HG02588 (cell line): ENCODE results near the gene MIAT.
"Not testable (repeated sequence)": the region's sequence is repeated elsewhere in the genome, so short reads cannot be mapped to it uniquely, and the experiment has no call there.

Source experiments
- ATAC-seq: cut with Tn5 transposase; IDR thresholded peaks from one replicate; pipeline ENCODE4 v1.9.1; 2021; ENCODE audit warnings: mild to moderate bottlenecking, moderate library complexity; ENCODE audit not compliant: unreplicated experiment

The MIAT gene

GRCh38 chr22:26691377-26691716 is 34.0 kb downstream of the MIAT start:
- no peak for ATAC-seq

DNA sequence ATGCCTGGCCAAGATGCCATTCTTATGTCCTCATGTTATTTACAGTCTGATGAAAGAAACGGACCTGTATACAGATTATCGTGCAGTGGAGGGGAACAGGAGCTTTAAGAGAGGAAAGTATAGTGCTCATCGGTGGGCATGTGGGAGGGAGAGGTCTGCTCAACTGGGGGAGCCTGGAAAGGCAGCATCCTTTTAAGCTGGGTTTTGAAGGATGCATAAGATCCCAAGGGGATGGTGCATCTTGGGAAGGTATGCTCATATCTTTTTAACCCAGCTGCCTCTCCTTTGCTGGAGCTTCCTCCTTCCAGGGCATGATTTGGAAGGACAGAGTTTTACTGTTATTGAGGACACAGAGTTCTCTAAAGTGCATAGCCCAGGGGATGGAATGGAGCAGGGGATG is 34.8 kb downstream of the MIAT start:
- ATAC-seq, result no peak

DNA sequence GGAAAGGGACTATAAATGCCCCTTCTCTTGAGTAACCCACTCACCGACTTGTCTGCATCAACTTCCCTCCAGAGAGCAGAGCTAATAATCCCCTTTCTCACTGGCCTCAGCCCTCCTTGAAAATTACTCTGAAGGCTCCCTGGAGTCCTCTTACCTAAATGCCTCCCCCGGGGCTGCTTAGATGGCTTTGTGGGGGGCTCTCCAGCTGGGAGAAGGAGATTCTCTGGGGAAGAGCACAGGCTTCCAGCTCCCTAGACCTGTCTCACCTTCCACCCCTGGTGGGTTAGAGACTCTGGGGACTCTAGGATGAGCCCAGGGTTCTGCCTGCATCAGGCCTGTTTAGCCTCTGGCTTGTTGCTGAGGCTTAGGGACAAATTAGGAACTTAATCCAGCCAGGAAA is 39.8 kb downstream of the MIAT start:
- ATAC-seq, result no peak

DNA sequence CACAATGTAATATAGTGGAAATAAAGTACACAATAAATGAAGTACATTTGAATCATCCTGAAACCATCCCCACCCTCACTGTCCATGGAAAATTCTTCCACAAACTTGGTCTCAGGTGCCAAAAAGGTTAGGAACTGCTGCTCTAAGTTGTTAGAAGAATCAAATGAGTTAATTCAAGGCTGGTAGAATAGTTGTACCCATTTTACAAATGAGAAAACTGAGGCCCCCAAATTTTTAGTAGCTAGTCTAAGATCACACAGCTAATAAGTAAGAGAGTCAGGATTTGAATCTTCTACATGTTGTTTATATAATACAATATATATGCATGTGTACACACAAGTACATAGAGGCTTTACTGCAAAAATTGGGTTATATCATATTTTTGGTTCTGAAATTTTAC is 43.1 kb downstream of the MIAT start:
- no peak for ATAC-seq

DNA sequence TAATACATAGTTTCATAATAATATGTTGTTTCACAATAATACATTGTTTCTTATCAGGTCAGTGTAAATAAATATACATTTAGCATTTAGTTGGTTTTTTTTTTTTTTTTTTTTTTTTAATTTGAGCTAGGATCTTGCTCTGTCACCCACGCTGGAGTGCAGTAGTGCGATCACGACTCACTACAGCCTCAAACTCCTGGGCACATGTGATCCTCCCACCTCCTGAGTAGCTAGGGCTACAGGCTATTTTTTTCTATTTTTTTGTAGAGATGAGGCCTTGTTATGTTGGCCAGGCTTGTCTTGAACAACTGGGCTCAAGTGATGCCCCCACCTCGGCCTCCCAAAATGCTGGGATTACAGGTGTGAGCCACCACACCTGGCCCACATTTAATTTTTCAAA is 43.5 kb downstream of the MIAT start:
- no peak for ATAC-seq

DNA sequence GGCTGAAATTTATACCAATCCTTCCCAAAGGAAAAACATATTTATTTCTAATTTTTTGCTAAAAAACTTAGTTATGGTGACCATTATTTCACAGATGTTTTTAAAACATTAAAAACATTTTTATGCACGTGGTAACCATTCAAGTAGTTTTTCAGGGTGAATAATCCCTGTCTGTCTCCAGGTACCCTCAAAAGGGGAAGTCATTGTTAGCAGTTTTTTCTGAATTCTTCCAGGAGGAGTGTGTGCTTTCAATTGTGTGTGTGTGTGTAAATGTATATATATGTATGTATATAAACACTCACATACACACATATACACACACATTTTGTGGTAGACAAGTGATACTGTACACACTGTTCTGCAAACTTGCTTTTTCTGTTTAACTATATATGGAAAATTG is 43.9 kb downstream of the MIAT start:
- ATAC-seq, result no peak

DNA sequence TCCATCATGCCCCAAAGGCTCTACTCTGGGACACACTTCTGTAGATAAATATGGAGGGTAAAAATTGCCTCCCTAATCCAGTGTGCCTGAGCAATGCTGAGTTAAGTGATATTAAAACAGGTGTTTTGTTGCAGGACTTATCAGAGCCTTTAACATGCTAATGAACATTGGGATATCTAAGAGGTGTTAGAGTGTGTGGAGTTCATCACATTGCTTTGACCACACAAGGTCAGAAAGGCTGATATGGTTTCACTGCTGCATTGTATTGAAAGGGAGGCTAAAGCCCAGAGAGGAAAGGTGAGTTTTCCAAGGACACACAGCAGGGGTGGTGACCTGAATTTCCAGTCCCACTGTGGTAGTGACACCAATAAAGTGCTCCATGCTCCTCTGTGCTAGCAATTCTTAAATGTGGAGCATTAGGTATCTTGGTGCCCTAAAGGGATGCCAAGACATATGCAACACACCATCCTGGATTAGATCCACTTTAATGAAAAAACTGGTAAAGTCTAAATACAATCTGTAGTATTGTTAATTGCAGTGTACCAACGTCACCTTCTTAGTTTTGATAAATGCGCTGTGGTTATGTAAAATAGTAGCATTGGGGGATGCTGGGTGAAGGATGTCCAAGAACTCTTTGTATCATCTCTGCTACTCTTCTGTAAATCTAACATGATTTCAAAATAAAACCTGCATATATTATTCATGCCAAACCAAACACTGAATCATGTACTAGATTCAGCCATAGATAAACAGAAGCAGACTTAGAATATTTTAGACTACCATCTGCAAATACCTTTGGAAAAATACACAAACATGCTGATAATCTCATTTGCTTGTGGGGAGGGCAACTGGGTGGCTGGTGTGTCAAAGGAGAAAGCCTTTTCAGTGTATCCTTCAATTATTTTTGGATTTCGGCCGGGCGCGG is 45.8 kb downstream of the MIAT start:
- no peak for ATAC-seq

- ATAC-seq, result not testable (repeated sequence)
Measured at GRCh38 chr22:26705379-26705778, 48.0 kb downstream of the MIAT start.

DNA sequence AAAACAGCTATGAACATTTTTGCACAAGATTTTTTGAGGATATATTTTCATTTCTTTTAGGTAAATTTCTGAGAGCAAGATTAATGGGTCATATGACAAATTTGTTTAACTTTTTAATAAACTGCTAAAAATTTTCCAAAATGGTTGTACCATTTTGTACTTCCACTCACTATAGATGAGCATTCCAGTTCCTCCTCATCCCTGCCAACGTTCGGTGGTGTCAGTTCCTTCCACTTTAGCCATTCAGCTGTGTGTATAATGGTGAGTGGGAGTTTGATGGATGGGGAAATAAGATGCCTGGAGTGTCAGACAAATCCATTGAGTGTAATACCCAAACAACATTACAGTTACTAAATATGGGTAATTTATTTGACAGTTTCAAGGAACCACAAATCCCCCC is 49.7 kb downstream of the MIAT start:
- ATAC-seq, result no peak

DNA sequence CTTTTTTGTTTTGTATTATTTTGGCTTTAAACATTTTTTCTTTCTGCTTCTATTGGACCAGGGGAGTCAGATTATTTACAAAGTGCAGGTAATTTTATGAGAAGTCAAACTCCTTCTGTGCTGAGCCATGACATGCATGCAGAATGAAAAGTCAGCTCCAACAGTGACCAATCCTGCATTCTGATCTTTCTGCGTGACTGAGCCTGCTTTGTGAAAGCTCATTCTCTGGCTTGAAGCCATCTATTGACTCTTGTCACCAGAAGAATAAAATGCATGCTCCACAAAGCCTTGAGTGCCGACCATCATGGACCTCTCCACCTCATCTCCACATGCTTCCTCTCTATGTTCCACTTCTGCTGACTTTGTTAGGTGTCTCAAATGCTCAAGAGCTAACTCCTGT is 50.2 kb downstream of the MIAT start:
- no peak for ATAC-seq

GRCh38 chr22:26708256-26709009 is 51.0 kb downstream of the MIAT start:
- ATAC-seq, result no peak

DNA sequence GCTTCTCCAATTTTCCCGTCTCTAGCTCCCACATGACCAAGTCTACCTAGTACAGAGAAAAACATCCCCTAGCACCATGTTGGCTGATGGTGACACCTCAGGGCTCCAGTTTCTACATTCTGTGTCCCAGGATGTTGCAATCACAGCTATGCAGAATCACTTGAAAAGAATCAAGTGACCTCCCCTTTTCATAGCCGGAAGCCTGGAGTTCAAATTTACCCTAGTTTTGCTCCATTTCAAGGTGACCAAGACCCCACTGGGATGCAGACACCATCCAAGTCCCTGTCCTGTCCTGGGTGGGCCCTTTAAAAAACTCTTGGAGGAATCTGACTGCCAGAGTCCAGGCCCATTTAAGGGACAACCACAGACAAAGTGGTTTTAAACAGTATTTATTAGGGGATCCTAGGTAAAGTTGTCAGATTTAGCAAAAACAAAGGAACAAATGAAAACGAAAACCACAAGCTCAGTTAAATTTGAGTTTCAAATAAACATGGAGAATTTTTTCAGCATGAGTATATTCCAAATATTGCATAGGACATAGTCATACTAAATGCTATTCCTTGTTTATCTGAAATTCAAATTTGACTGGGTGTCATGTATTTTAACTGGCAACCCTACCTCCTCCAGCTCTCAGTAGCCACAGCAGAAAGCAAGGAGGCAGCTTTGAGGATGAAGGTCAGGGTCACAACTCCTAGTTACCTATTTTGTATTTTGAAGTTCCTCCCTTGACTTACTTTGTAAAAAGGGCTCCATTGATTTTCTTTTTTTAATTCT is 52.4 kb downstream of the MIAT start:
- ATAC-seq, result no peak

- ATAC-seq, result no peak
Measured at GRCh38 chr22:26711205-26711963, 54.0 kb downstream of the MIAT start.

DNA sequence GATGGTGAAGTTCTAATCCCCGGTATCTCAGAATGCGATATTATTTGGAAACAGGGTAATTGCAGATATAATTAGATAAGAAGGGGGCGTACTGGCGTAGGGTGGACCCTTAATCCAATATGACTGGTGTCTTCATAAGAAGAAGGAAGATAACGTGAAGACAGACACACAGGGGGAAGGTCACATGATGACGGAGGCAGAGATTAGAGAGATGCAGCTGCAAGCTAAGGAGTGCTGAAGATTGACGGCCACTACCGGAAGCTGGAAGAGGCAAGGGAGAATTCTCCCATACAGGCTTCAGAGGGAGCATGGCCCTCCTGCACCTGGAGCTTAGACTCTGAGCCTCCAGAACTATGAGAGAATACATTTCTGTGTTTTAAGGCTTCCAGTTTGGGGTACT is 54.8 kb downstream of the MIAT start:
- ATAC-seq, result no peak

- no peak for ATAC-seq
Measured at GRCh38 chr22:26713823-26714449, 56.5 kb downstream of the MIAT start.

- ATAC-seq, result no peak
Measured at GRCh38 chr22:26714971-26715370, 57.6 kb downstream of the MIAT start.

DNA sequence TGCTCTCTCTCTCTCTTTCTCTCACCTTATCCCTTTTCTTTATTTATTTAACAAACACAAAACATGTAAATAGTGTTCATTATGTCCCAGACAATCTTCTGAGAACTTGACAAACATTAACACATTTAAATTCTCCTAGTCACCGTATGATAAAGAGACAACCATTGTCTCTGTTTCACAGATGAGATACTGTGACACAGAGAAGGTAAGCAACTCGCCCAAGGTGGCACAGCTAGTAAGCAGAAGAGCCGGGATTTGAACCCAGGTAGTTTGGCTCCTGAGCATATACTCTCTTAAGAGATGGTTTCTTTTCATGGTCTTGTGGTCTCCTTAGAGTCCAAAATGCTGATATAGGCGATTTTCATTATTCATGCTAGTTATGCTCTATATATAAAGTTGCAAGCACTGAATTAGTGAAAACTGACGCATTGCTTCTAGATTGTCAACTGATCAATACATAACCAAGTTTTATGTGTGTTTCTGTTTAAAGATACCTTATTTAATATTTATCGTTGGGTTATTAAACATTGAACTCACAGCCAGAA is 58.1 kb downstream of the MIAT start:
- no peak for ATAC-seq

GRCh38 chr22:26718488-26718887 is 61.1 kb downstream of the MIAT start:
- ATAC-seq, result no peak

DNA sequence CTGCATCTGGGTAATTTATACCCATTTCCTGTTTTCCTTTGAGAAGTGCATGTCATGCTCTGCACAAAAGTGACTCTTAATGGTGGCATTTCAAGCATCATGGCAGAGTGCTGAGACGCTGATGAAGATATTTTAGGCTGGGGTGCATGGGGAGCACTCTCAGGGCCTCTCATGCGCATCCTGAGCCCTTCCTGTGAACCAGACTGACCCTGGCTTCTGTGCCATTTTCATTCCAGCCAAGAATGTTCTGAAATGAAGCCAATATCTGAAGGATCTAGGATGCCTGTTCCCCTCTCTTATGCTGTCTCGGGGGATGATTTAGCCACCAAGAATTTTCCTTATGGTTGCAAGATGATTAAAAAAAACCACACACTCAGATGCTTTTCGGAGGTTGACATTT is 61.5 kb downstream of the MIAT start:
- ATAC-seq, result no peak

GRCh38 chr22:26722159-26722558 is 64.8 kb downstream of the MIAT start:
- no peak for ATAC-seq
